ENCODE data around the gene ZNF226. TPM values are rescaled to one million over a fixed set of nuclear protein-coding genes. Genes with fewer than 3 reads are reported as not detected.
A peak's percentile ranks its signal among the peaks of the same experiment; 100 is the strongest.

The ZNF226 gene
- total and polyA plus RNA-seq, 9 of the 15 experiments (the other 6 are each of a cell fraction or from before 2014, with no cell fraction given), result 6.2 to 19.4 (median 9.3) TPM

DNA sequence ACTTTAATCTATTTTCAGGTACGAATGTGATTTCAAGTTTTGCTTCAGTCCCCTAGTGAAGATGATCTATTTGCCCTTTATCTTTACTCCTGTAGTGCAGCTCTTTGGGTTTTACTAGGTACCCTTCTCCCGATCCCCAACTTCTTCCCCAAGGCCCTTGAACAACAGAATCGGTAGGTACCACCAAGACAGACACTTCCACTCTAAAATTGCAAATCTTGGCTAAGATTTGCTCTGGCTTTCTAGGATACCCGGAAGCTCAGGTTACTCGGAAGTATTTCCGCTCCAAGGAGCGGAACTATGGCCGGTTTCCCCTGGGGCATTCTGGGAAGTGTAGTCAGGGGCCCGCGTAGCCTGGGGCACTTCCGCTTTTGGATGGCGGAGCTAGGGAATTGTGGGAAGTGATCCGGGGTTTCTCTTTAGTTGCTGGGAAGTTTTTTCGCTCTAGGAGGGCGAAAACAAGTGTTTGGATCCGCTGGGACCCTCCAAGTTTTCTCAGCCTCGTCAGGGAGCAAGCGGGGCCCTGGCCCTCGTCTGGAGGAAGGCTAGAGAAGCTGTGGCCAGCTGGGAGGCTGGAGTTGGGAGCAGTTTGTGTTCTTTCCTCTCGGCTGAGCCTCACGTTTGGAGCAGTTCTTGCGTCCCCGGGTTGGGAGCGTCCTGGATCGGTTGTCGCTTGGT lies 42.4 kb downstream of the ZNF226 start (continued):
- TF ChIP-seq SRSF7 (optimal IDR thresholded peaks at IDR 0.05; ENCODE audit: low read depth, low read length) (no peak), HNRNPH1 (optimal IDR thresholded peaks at IDR 0.05; ENCODE audit: low read depth, low read length) (no peak), TAF9B (IDR thresholded peaks at IDR 0.05; ENCODE audit: partially characterized antibody) (peak; percentile 36), TAL1 (IDR thresholded peaks at IDR 0.05) (no peak), JUNB (CRISPR knock-in tag; conservative IDR thresholded peaks at IDR 0.05) (no peak), POLR2G (IDR thresholded peaks at IDR 0.05; ENCODE audit: low read depth, low read length) (peak; percentile 40; the same call in 1 of the 2 replicates), ZNF507 (tag; conservative IDR thresholded peaks at IDR 0.05) (no peak), E2F6 (IDR thresholded peaks at IDR 0.05; ENCODE audit: borderline replicate concordance in 1 of 2, extremely low read depth in 1 of 2, insufficient read depth in 1 of 2, insufficient read length in 1 of 2, low read depth in 1 of 2, low read length in 1 of 2, poor library complexity in 1 of 2, severe bottlenecking in 1 of 2) (no peak), PYGO2 (tag; IDR thresholded peaks at IDR 0.05) (0 out of 2 replicates have a peak, but pooled peaks have one; percentile 51), ZNF644 (tag; IDR thresholded peaks at IDR 0.05; ENCODE audit: low read depth) (peak; percentile 81), NFRKB (IDR thresholded peaks at IDR 0.05; ENCODE audit: low read depth) (0 out of 2 replicates have a peak, but pooled peaks have one; percentile 23), RBM39 (optimal IDR thresholded peaks at IDR 0.05; ENCODE audit: low read depth, low read length) (no peak), PML (IDR thresholded peaks at IDR 0.05; ENCODE audit: low read length) (no peak), ILF3 (IDR thresholded peaks at IDR 0.05; ENCODE audit: borderline replicate concordance) (no peak), FOXJ2 (tag; IDR thresholded peaks at IDR 0.05) (peak; percentile 66; the same call in 1 of the 2 replicates), THRA (IDR thresholded peaks at IDR 0.05) (no peak)
- TF ChIP-seq, protein P1, sequence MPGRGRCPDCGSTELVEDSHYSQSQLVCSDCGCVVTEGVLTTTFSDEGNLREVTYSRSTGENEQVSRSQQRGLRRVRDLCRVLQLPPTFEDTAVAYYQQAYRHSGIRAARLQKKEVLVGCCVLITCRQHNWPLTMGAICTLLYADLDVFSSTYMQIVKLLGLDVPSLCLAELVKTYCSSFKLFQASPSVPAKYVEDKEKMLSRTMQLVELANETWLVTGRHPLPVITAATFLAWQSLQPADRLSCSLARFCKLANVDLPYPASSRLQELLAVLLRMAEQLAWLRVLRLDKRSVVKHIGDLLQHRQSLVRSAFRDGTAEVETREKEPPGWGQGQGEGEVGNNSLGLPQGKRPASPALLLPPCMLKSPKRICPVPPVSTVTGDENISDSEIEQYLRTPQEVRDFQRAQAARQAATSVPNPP (IDR thresholded peaks at IDR 0.05; ENCODE audit: borderline replicate concordance, insufficient read depth, insufficient read length), result no peak
- TF ChIP-seq, protein P2, sequence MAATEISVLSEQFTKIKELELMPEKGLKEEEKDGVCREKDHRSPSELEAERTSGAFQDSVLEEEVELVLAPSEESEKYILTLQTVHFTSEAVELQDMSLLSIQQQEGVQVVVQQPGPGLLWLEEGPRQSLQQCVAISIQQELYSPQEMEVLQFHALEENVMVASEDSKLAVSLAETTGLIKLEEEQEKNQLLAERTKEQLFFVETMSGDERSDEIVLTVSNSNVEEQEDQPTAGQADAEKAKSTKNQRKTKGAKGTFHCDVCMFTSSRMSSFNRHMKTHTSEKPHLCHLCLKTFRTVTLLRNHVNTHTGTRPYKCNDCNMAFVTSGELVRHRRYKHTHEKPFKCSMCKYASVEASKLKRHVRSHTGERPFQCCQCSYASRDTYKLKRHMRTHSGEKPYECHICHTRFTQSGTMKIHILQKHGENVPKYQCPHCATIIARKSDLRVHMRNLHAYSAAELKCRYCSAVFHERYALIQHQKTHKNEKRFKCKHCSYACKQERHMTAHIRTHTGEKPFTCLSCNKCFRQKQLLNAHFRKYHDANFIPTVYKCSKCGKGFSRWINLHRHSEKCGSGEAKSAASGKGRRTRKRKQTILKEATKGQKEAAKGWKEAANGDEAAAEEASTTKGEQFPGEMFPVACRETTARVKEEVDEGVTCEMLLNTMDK (IDR thresholded peaks at IDR 0.05; ENCODE audit: borderline replicate concordance, insufficient read depth, low read depth, low read length, poor library complexity, severe bottlenecking), result no peak
- TF ChIP-seq, protein P3, sequence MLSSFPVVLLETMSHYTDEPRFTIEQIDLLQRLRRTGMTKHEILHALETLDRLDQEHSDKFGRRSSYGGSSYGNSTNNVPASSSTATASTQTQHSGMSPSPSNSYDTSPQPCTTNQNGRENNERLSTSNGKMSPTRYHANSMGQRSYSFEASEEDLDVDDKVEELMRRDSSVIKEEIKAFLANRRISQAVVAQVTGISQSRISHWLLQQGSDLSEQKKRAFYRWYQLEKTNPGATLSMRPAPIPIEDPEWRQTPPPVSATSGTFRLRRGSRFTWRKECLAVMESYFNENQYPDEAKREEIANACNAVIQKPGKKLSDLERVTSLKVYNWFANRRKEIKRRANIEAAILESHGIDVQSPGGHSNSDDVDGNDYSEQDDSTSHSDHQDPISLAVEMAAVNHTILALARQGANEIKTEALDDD (IDR thresholded peaks at IDR 0.05), result no peak
